ENCODE data around the gene ENTREP3. TPM values are rescaled to one million over a fixed set of nuclear protein-coding genes. Genes with fewer than 3 reads are reported as not detected.
A peak's percentile ranks its signal among the peaks of the same experiment; 100 is the strongest.

ENTREP3 gene
- total RNA-seq, 2 donors from 2014 or later: 19.6 to 24.3 TPM

GRCh38 chr1:155266553-155266952, 11.3 kb upstream of the ENTREP3 start:
- Histone ChIP-seq H3K27ac (no peak overlapping the region), H3K27me3 (replicated peaks; ENCODE audit: insufficient read depth) (no peaks in the 10 kb centered on the region), H3K4me3 (no peak overlapping the region), H3K9me3 (no peaks in the 10 kb centered on the region), H3K4me1 (replicated peaks) (no peaks in the 10 kb centered on the region), H3K36me3 (peaks cover 13 to 43% of the 10 kb centered on the region in 2 donors)
- TF ChIP-seq CTCF (IDR thresholded peaks at IDR 0.05) (no peak), POLR2AphosphoS5 (IDR thresholded peaks at IDR 0.05) (no peak), POLR2A (IDR thresholded peaks at IDR 0.05) (no peak)
- 87% methylated on average over 6 of the region's 6 CpGs for WGBS
- no peak for DNase-seq (ENCODE audit: low spot score)
- intact Hi-C loops (cut with DNase I): no loop called here

- intact Hi-C loops (cut with DNase I): no loop called here
- DNase-seq (ENCODE audit: low spot score): no peak
- no peak overlapping the region for H3K4me3 ChIP-seq
- H3K27me3 ChIP-seq (replicated peaks; ENCODE audit: insufficient read depth): no peaks in the 10 kb centered on the region
- 80% methylated on average over 11 of the region's 11 CpGs for WGBS
- H3K4me1 ChIP-seq (replicated peaks): no peaks in the 10 kb centered on the region
- H3K36me3 ChIP-seq: peaks cover 0 to 26% of the 10 kb centered on the region in 2 donors
- TF ChIP-seq POLR2A (IDR thresholded peaks at IDR 0.05) (no peak), POLR2AphosphoS5 (IDR thresholded peaks at IDR 0.05) (no peak), CTCF (IDR thresholded peaks at IDR 0.05) (no peak)
- no peaks in the 10 kb centered on the region for H3K9me3 ChIP-seq
- peak overlapping the region in 1 of 2 donors; percentile 79 for H3K27ac ChIP-seq
Observed at GRCh38 chr1:155263067-155263466, 7.8 kb upstream of the ENTREP3 start.

- under 1% methylated on average over 47 of the region's 47 CpGs for WGBS
- Histone ChIP-seq H3K9me3 (no peaks in the 10 kb centered on the region), H3K27me3 (replicated peaks; ENCODE audit: insufficient read depth) (no peaks in the 10 kb centered on the region), H3K4me1 (replicated peaks) (no peaks in the 10 kb centered on the region), H3K27ac (peak within 1 kb of the TSS; percentile 72 to 79), H3K36me3 (peaks cover 0 to 16% of the 10 kb centered on the region in 2 donors), H3K4me3 (peak within 1 kb of the TSS; percentile 65 to 68)
- intact Hi-C loops (cut with DNase I): no loop called here
- DNase-seq (ENCODE audit: low spot score): peak; percentile 98
- peak; percentile 58 for TF ChIP-seq POLR2A (IDR thresholded peaks at IDR 0.05)
- no peak for TF ChIP-seq CTCF (IDR thresholded peaks at IDR 0.05)
- peak; percentile 99 for TF ChIP-seq POLR2AphosphoS5 (IDR thresholded peaks at IDR 0.05)
Observed at GRCh38 chr1:155261852-155262673, 6.8 kb upstream of the ENTREP3 start, which contains the start of gene SCAMP3. Gene SCAMP3, minus strand, starts transcription at chr1:155262360. Its CDS starts 209 bp downstream, at chr1:155262151.

- DNase-seq (ENCODE audit: low spot score): no peak
- no peaks in the 10 kb centered on the region for H3K4me1 ChIP-seq (replicated peaks)
- intact Hi-C loops (cut with DNase I): no loop called here
- no peaks in the 10 kb centered on the region for H3K9me3 ChIP-seq
- H3K4me3 ChIP-seq: peak overlapping the region; percentile 65 to 68
- TF ChIP-seq POLR2A (IDR thresholded peaks at IDR 0.05) (no peak), CTCF (IDR thresholded peaks at IDR 0.05) (no peak), POLR2AphosphoS5 (IDR thresholded peaks at IDR 0.05) (no peak)
- WGBS: under 1% methylated on average over 9 of the region's 9 CpGs
- H3K27ac ChIP-seq: peak overlapping the region; percentile 72 to 79
- H3K27me3 ChIP-seq (replicated peaks; ENCODE audit: insufficient read depth): no peaks in the 10 kb centered on the region
- H3K36me3 ChIP-seq: peaks cover 0 to 13% of the 10 kb centered on the region in 2 donors
Observed at GRCh38 chr1:155261493-155261851, 6.2 kb upstream of the ENTREP3 start.

- H3K36me3 ChIP-seq: peaks cover 0 to 13% of the 10 kb centered on the region in 2 donors
- 86% methylated on average over 5 of the region's 5 CpGs for WGBS
Observed at GRCh38 chr1:155260276-155260675, 5.0 kb upstream of the ENTREP3 start.

More at GRCh38 chr1:155260276-155260675, 5.0 kb upstream of the ENTREP3 start:
- H3K4me3 ChIP-seq: no peak overlapping the region
- H3K27me3 ChIP-seq (replicated peaks; ENCODE audit: insufficient read depth): no peaks in the 10 kb centered on the region
- DNase-seq (ENCODE audit: low spot score): no peak
- TF ChIP-seq POLR2AphosphoS5 (IDR thresholded peaks at IDR 0.05) (no peak), CTCF (IDR thresholded peaks at IDR 0.05) (no peak), POLR2A (IDR thresholded peaks at IDR 0.05) (no peak)
- intact Hi-C loops (cut with DNase I): no loop called here
- no peaks in the 10 kb centered on the region for H3K9me3 ChIP-seq
- peaks cover 4% of the 10 kb centered on the region for H3K4me1 ChIP-seq (replicated peaks)
- H3K27ac ChIP-seq: no peak overlapping the region
